Ishikawa (cell line): ENCODE results near the gene ETHE1.

Experiments used
- EP300 ChIP-seq: IDR thresholded peaks from 2 replicates; pipeline ENCODE4 v1.6.1; 2012; ENCODE audit warnings: borderline replicate concordance
- FOXM1 ChIP-seq: IDR thresholded peaks from 2 replicates; pipeline ENCODE4 v1.6.1; 2012; ENCODE audit warnings: low read depth, borderline replicate concordance
- TCF12 ChIP-seq: IDR thresholded peaks from 2 replicates; pipeline ENCODE4 v1.6.1; 2012; ENCODE audit warnings: low read depth
- TF ChIP-seq, protein P1 (sequence below): IDR thresholded peaks from 2 replicates; pipeline ENCODE4 v1.6.1; 2012; ENCODE audit warnings: low read depth, mild to moderate bottlenecking

DNA sequence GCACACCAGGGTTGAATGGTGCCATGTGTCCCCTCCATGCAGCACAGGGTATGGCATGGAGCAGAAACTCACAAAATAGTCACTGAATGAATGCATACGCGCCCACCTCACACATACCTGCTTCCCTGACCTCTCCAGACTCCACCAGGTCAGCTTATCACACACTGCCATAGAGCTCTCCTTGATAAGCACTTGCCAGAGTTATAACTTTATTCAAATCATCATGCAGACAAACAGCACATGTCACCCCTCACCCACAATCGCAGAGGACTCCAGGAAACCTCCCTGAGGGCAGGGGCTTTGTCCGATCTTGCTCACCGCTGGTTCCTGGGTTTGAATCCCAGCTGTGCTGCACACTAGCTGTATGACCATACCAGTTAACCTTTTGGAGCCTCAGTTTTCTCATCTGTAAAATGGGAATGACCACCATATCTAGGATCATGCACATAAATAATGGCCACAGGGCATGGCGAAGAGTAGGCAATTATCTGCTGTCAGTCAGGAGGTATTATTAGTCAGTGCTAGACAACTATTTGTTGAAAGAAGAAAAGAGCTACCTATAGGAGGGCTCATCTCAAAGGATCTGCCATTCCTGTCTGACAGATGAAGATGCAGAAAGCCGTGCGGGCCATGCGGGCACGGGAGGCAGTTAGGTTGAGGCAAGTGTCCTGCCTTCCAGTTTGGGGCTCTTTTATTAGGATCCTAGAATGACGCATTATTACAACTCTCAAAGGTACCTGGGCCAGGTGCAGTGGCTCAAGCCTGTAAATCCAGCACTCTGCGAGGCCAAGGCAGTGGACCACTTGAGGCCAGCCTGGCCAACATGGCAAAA lies 34.4 kb upstream of the ETHE1 start:
- no peak for TF ChIP-seq EP300
- no peak for TF ChIP-seq FOXM1
- no peak for TF ChIP-seq TCF12
- TF ChIP-seq, protein P1, sequence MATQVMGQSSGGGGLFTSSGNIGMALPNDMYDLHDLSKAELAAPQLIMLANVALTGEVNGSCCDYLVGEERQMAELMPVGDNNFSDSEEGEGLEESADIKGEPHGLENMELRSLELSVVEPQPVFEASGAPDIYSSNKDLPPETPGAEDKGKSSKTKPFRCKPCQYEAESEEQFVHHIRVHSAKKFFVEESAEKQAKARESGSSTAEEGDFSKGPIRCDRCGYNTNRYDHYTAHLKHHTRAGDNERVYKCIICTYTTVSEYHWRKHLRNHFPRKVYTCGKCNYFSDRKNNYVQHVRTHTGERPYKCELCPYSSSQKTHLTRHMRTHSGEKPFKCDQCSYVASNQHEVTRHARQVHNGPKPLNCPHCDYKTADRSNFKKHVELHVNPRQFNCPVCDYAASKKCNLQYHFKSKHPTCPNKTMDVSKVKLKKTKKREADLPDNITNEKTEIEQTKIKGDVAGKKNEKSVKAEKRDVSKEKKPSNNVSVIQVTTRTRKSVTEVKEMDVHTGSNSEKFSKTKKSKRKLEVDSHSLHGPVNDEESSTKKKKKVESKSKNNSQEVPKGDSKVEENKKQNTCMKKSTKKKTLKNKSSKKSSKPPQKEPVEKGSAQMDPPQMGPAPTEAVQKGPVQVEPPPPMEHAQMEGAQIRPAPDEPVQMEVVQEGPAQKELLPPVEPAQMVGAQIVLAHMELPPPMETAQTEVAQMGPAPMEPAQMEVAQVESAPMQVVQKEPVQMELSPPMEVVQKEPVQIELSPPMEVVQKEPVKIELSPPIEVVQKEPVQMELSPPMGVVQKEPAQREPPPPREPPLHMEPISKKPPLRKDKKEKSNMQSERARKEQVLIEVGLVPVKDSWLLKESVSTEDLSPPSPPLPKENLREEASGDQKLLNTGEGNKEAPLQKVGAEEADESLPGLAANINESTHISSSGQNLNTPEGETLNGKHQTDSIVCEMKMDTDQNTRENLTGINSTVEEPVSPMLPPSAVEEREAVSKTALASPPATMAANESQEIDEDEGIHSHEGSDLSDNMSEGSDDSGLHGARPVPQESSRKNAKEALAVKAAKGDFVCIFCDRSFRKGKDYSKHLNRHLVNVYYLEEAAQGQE, result no peak
